Parathyroid adenoma (tissue), 2 donors: Measurements from ENCODE around the gene CADPS.

Source experiments
- H2AFZ ChIP-seq: fragments of 300-600 bp; sonication (generic); one replicate; pipeline ENCODE4 v1.7.0; 2017; ENCODE audit warnings: antibody characterized with exemption, mild to moderate bottlenecking
- H3K27ac ChIP-seq: fragments of 300-600 bp; sonication (generic); one replicate; pipeline ENCODE4 v1.7.0; 2017
- H3K27me3 ChIP-seq: fragments of 300-600 bp; sonication (generic); one replicate; pipeline ENCODE4 v1.7.0; 2017; ENCODE audit warnings: low read length; ENCODE audit not compliant: control insufficient read depth, insufficient read depth
- H3K36me3 ChIP-seq: fragments of 300-600 bp; sonication (generic); one replicate; pipeline ENCODE4 v1.7.0; 2017; ENCODE audit warnings: low read length; ENCODE audit not compliant: control insufficient read depth, insufficient read depth
- H3K4me1 ChIP-seq: fragments of 300-600 bp; sonication (generic); one replicate; pipeline ENCODE4 v1.7.0; 2017; ENCODE audit warnings: control low read depth
- H3K4me2 ChIP-seq: fragments of 300-600 bp; sonication (generic); one replicate; pipeline ENCODE4 v1.7.0; 2017; ENCODE audit warnings: low read length
- H3K4me3 ChIP-seq: fragments of 300-600 bp; sonication (generic); one replicate; pipeline ENCODE4 v1.7.0; 2017; ENCODE audit warnings: low read depth, low read length
- H3K79me2 ChIP-seq: fragments of 300-600 bp; sonication (generic); one replicate; pipeline ENCODE4 v1.7.0; 2017; ENCODE audit warnings: control low read depth
- H3K9ac ChIP-seq: fragments of 300-600 bp; sonication (generic); one replicate; pipeline ENCODE4 v1.7.0; 2017; ENCODE audit warnings: mild to moderate bottlenecking
- H3K9me3 ChIP-seq: fragments of 300-600 bp; sonication (generic); one replicate; pipeline ENCODE4 v1.7.0; 2017; ENCODE audit warnings: low read length; ENCODE audit not compliant: control insufficient read depth
- CTCF ChIP-seq: fragments of 300-600 bp; sonication (generic); IDR thresholded peaks from one replicate; pipeline ENCODE4 v1.7.0; 2017; ENCODE audit warnings: antibody characterized with exemption, mild to moderate bottlenecking
- donor health status: primary hyperparathyroidism.

Gene CADPS

GRCh38 chr3:62817678-62818077 is 57.5 kb downstream of the CADPS start:
- peaks cover 11% of the 10 kb centered on the region for H3K79me2 ChIP-seq
- no peak overlapping the region for H3K9ac ChIP-seq
- no peaks in the 10 kb centered on the region for H3K27me3 ChIP-seq
- H3K27ac ChIP-seq, result no peak overlapping the region
- TF ChIP-seq CTCF, result no peak
- no peaks in the 10 kb centered on the region for H3K9me3 ChIP-seq
- H3K4me2 ChIP-seq, result no peak overlapping the region
- no peak overlapping the region for H3K4me3 ChIP-seq
- H2AFZ ChIP-seq, result no peak overlapping the region
- H3K36me3 ChIP-seq, result no peaks in the 10 kb centered on the region
- H3K4me1 ChIP-seq, result no peaks in the 10 kb centered on the region

GRCh38 chr3:62815981-62816380 is 59.2 kb downstream of the CADPS start:
- Histone ChIP-seq H2AFZ (no peak overlapping the region), H3K4me2 (no peak overlapping the region), H3K4me3 (no peak overlapping the region), H3K36me3 (no peaks in the 10 kb centered on the region), H3K9me3 (no peaks in the 10 kb centered on the region), H3K27me3 (no peaks in the 10 kb centered on the region), H3K79me2 (peaks cover 2% of the 10 kb centered on the region), H3K27ac (no peak overlapping the region), H3K4me1 (no peaks in the 10 kb centered on the region), H3K9ac (no peak overlapping the region)
- TF ChIP-seq CTCF, result no peak

- no peak overlapping the region for H2AFZ ChIP-seq
- no peak overlapping the region for H3K4me3 ChIP-seq
- H3K79me2 ChIP-seq, result peaks cover 3% of the 10 kb centered on the region
- H3K9ac ChIP-seq, result no peak overlapping the region
- no peak overlapping the region for H3K4me2 ChIP-seq
- H3K9me3 ChIP-seq, result no peaks in the 10 kb centered on the region
- no peaks in the 10 kb centered on the region for H3K36me3 ChIP-seq
- no peaks in the 10 kb centered on the region for H3K4me1 ChIP-seq
- no peaks in the 10 kb centered on the region for H3K27me3 ChIP-seq
- TF ChIP-seq CTCF, result no peak
- no peak overlapping the region for H3K27ac ChIP-seq
These were observed 62.6 kb downstream of the CADPS start for GRCh38 chr3:62812631-62813030.

- H3K79me2 ChIP-seq, result peaks cover 3% of the 10 kb centered on the region
- H3K27me3 ChIP-seq, result no peaks in the 10 kb centered on the region
- no peaks in the 10 kb centered on the region for H3K9me3 ChIP-seq
- no peak overlapping the region for H2AFZ ChIP-seq
- no peak for TF ChIP-seq CTCF
- H3K27ac ChIP-seq, result no peak overlapping the region
- H3K9ac ChIP-seq, result no peak overlapping the region
- no peaks in the 10 kb centered on the region for H3K4me1 ChIP-seq
- no peak overlapping the region for H3K4me2 ChIP-seq
- no peak overlapping the region for H3K4me3 ChIP-seq
- H3K36me3 ChIP-seq, result no peaks in the 10 kb centered on the region
These were observed 64.1 kb downstream of the CADPS start for GRCh38 chr3:62811119-62811518.

GRCh38 chr3:62809369-62809768 is 65.8 kb downstream of the CADPS start:
- Histone ChIP-seq H2AFZ (no peak overlapping the region), H3K9me3 (no peaks in the 10 kb centered on the region), H3K36me3 (no peaks in the 10 kb centered on the region), H3K27me3 (no peaks in the 10 kb centered on the region), H3K27ac (no peak overlapping the region), H3K4me2 (no peak overlapping the region), H3K9ac (no peak overlapping the region), H3K4me3 (no peak overlapping the region), H3K4me1 (peaks cover 5% of the 10 kb centered on the region), H3K79me2 (peaks cover 3% of the 10 kb centered on the region)
- TF ChIP-seq CTCF, result no peak
